CD4-positive, alpha-beta memory T cell (primary cell): Measurements from ENCODE around the gene TBCD. TPM values are rescaled to one million over a fixed set of nuclear protein-coding genes. Genes with fewer than 3 reads are reported as not detected.

ENCODE experiments used
- CTCF ChIA-PET: fragments of 350-600 bp; sonication (Branson Sonifier 250); formaldehyde crosslinking; loops from one replicate; lab custom pipeline; 2021; ENCODE audit warnings: inconsistent platforms; ENCODE audit not compliant: partially characterized antibody; lab: Charles Lee
- POLR2A ChIA-PET: fragments of 350-600 bp; sonication (Branson Sonifier 250); formaldehyde crosslinking; loops from one replicate; lab custom pipeline; 2021; ENCODE audit not compliant: partially characterized antibody; lab: Charles Lee
- DNase-seq, 5 donors: peaks; one replicate each; pipeline versions ENCODE4 v3.0.0 to v3.0.0-alpha.2; 2020 to 2022; ENCODE audit warnings: mixed read lengths in 1 of 5
- H3K27ac ChIP-seq: one replicate; pipeline ENCODE4 v1.7.0; 2013; ENCODE audit warnings: low read depth, low read length
- H3K27me3 ChIP-seq: 2 replicates; pipeline ENCODE4 v1.7.0; 2013; ENCODE audit warnings: mild to moderate bottlenecking, low read length, moderate library complexity; ENCODE audit not compliant: insufficient read depth
- H3K36me3 ChIP-seq: 2 replicates; pipeline ENCODE4 v1.7.0; 2013; ENCODE audit warnings: mild to moderate bottlenecking, low read length, moderate library complexity; ENCODE audit not compliant: insufficient read depth
- H3K4me1 ChIP-seq: 2 replicates; pipeline ENCODE4 v1.7.0; 2013; ENCODE audit warnings: mild to moderate bottlenecking, low read length, moderate library complexity; ENCODE audit not compliant: insufficient read depth
- H3K4me3 ChIP-seq, 2 donors: one replicate each; pipeline ENCODE4 v1.7.0; 2013; ENCODE audit warnings: low read length in 2 of 2, mild to moderate bottlenecking in 1 of 2
- H3K9me3 ChIP-seq, 2 donors: one replicate each; pipeline ENCODE4 v1.7.0; 2013; ENCODE audit warnings: low read length in 2 of 2, control low read depth in 1 of 2; ENCODE audit not compliant: control insufficient read depth in 1 of 2
- H3K27ac Mint-ChIP-seq, 7 donors: one replicate each; pipeline ENCODE4 v1.8.0; 2020 to 2021; ENCODE audit warnings: mixed read lengths in 7 of 7, mild to moderate bottlenecking in 6 of 7, inconsistent platforms in 3 of 7, moderate library complexity in 3 of 7
- H3K27me3 Mint-ChIP-seq, 2 donors: one replicate each; pipeline ENCODE4 v1.8.0; 2020 to 2021; ENCODE audit warnings: mixed read lengths in 2 of 2
- H3K36me3 Mint-ChIP-seq, 2 donors: one replicate each; pipeline ENCODE4 v1.8.0; 2020 to 2021; ENCODE audit warnings: mixed read lengths in 2 of 2, inconsistent platforms in 1 of 2, mild to moderate bottlenecking in 1 of 2
- H3K4me1 Mint-ChIP-seq, 4 donors: one replicate each; pipeline ENCODE4 v1.8.0; 2020 to 2021; ENCODE audit warnings: mixed read lengths in 4 of 4, mild to moderate bottlenecking in 1 of 4
- H3K4me3 Mint-ChIP-seq, 8 donors: one replicate each; pipeline ENCODE4 v1.8.0; 2020 to 2021; ENCODE audit warnings: mixed read lengths in 8 of 8, mild to moderate bottlenecking in 7 of 8, moderate library complexity in 6 of 8, inconsistent platforms in 3 of 8
- H3K9me3 Mint-ChIP-seq, 8 donors: one replicate each; pipeline ENCODE4 v1.8.0; 2020 to 2021; ENCODE audit warnings: mixed read lengths in 8 of 8, mild to moderate bottlenecking in 5 of 8, inconsistent platforms in 3 of 8, moderate library complexity in 1 of 8
- intact Hi-C: fragments of 100-400 bp; cut with micrococcal nuclease; formaldehyde crosslinking; loops from one replicate; pipeline ENCODE4 v1.15.1; 2023
- polyA plus RNA-seq, 2 donors: library from polyadenylated mRNA; unstranded; fragments of 300-500 nt; fragmentation: Illumina TruSeq; gene quantifications; one replicate each; pipeline ENCODE4 v1.2.3, GENCODE V29; 2021
- total RNA-seq, 2 experiments: library from RNA; stranded (reverse); gene quantifications; one replicate each; pipeline ENCODE4 v1.2.3, GENCODE V29; 2021

TBCD gene
- total and polyA plus RNA-seq, 4 experiments from 2014 or later: 102 to 263 (median 192) TPM

DNA sequence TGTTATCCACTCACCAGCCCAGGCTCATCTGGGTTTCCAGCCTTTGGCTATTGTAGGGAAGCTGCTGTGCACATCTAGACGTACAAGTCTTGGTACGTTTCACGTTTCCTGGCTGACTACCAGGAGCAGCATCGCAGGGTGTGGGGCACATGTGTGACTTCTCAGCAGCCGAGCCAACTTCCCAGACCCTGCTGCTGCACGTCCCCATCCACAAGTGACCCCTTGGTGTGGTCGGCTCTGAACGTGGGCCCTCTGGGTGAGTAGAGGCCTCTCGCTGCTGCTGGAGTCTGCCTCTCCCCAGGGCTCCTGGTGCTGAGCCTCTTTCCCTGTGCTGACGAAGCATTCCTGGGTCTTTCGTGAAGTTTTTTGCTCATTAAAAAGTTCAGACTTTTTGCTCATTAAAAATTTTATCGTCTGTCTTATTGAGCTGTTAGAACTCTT lies 158.2 kb downstream of the TBCD start:
- no peak for DNase-seq
- intact Hi-C loops: no loop called here
- Histone ChIP-seq H3K9me3 (no peaks in the 10 kb centered on the region), H3K4me1 (no peaks in the 10 kb centered on the region), H3K27me3 (no peaks in the 10 kb centered on the region), H3K36me3 (peaks cover 36% of the 10 kb centered on the region), H3K27ac (no peak overlapping the region), H3K4me3 (no peak overlapping the region)
- no peaks in the 10 kb centered on the region for H3K9me3 Mint-ChIP-seq
- CTCF ChIA-PET: interaction anchor here (1.0 kb wide), 1 partner anchor 25 kb away, joined by 3 read pairs; no protein-coding TSS in a partner anchor
- POLR2A ChIA-PET: no interaction called here
- peak overlapping the region in 2 of 7 donors; percentile 46 to 81 for H3K27ac Mint-ChIP-seq
- H3K36me3 Mint-ChIP-seq: peaks cover 18 to 54% of the 10 kb centered on the region in 2 donors
- H3K4me1 Mint-ChIP-seq: peaks cover 3 to 10% (median 6%) of the 10 kb centered on the region in 4 donors
- H3K4me3 Mint-ChIP-seq: no peak overlapping the region
- no peaks in the 10 kb centered on the region for H3K27me3 Mint-ChIP-seq

DNA sequence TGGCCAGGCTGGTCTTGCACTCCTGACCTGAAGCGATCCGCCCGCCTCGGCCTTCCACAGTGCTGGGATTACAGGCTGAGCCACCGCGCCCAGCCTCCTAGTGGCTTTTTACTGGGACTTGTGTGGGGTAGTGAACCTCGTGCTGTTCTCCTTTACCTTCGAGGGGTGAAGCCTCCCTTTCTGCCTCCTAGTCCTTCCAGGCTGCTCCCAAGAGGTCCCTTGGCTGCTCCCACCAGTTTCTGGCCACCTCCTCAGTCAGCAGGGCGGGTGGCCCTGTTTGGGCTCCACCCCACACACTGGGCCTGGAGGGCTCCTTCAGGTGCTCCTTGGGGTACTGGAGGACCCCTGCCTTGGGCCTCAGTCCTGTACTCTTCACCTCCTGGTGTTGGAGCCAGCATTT lies 158.9 kb downstream of the TBCD start:
- POLR2A ChIA-PET: no interaction called here
- Histone ChIP-seq H3K9me3 (no peaks in the 10 kb centered on the region), H3K36me3 (peaks cover 37% of the 10 kb centered on the region), H3K27ac (no peak overlapping the region), H3K27me3 (no peaks in the 10 kb centered on the region), H3K4me1 (no peaks in the 10 kb centered on the region), H3K4me3 (no peak overlapping the region)
- Mint-ChIP-seq H3K4me1 (peaks cover 3 to 11% (median 6%) of the 10 kb centered on the region in 4 donors), H3K27me3 (no peaks in the 10 kb centered on the region), H3K9me3 (no peaks in the 10 kb centered on the region), H3K4me3 (no peak overlapping the region), H3K36me3 (peaks cover 22 to 54% of the 10 kb centered on the region in 2 donors), H3K27ac (peak overlapping the region in 2 of 7 donors; percentile 52 to 78)
- intact Hi-C loops: no loop called here
- CTCF ChIA-PET: interaction anchor here (1.0 to 2.0 kb wide), 2 partner anchors 25 to 129 kb away, joined by 3 to 6 read pairs; no protein-coding TSS in a partner anchor
- no peak for DNase-seq

DNA sequence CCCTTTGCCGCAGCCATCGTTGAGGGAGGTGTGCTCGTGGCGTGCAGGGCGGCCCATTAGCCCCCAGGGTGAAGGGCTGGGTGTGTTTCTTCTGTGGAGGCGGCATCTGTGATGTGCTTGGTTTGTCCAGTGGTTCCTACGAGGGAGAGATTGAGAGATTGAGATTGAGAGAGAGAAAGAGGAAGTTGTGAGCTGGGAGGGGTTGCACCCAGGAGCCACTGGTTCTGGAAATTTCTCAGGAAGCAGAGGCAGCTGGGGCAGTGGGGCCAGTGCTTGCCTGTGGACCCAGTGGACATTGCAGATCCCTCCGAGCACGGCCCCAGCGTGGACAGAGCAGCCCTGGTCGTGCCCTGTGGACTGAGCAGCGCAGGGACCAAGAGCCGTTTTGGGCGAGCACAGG lies 160.0 kb downstream of the TBCD start:
- Mint-ChIP-seq H3K36me3 (peaks cover 17 to 55% of the 10 kb centered on the region in 2 donors), H3K9me3 (no peaks in the 10 kb centered on the region), H3K4me3 (no peak overlapping the region), H3K27ac (peak overlapping the region in 3 of 7 donors; percentile 33 to 85 (median 76)), H3K27me3 (no peaks in the 10 kb centered on the region), H3K4me1 (peaks cover 4 to 11% (median 7%) of the 10 kb centered on the region in 4 donors)
- no peaks in the 10 kb centered on the region for H3K4me1 ChIP-seq
- intact Hi-C loops: no loop called here
- POLR2A ChIA-PET: interaction anchor here (1.0 kb wide), 1 partner anchor 27 kb away, joined by 3 read pairs; no protein-coding TSS in a partner anchor
- no peaks in the 10 kb centered on the region for H3K9me3 ChIP-seq
- H3K27me3 ChIP-seq: no peaks in the 10 kb centered on the region
- no peak overlapping the region for H3K27ac ChIP-seq
- peaks cover 29% of the 10 kb centered on the region for H3K36me3 ChIP-seq
- no peak overlapping the region for H3K4me3 ChIP-seq
- CTCF ChIA-PET: interaction anchor here (1.0 to 2.0 kb wide), 2 partner anchors 47 to 130 kb away, joined by 4 to 6 read pairs; no protein-coding TSS in a partner anchor
- no peak for DNase-seq

DNA sequence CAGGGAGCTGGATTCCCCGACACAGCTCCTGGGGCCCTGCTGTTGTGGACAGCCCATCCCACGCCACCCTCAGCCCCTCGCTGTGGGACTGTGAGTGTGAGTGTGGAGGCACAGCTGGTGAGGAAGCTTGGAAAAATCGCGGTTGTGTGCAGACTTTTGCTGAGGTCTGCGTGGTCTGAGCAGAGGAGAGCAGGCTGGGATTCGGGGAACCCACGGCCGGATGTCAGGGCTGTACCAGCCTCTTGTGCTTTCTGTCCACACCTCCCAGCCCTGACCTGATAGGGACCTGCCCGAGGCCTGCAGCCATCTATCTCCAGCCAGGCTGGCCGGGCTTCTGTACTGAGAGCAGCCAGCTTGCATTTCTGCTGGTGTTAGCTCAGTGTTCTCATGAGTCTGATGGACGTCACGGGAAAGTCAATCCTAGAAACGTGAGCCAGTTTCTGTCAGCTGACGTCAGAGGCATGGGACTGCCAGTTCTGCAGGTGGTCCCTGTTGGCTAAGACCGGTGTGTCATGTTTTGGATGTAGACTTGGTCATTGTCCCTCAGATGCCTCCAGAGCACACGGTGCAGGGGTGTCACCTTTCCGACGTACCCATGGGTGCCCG lies 160.7 kb downstream of the TBCD start:
- H3K9me3 Mint-ChIP-seq: no peaks in the 10 kb centered on the region
- intact Hi-C loops: no loop called here
- H3K36me3 ChIP-seq: peaks cover 25% of the 10 kb centered on the region
- H3K9me3 ChIP-seq: no peaks in the 10 kb centered on the region
- no peaks in the 10 kb centered on the region for H3K27me3 Mint-ChIP-seq
- no peak overlapping the region for H3K4me3 Mint-ChIP-seq
- H3K27ac ChIP-seq: no peak overlapping the region
- H3K27ac Mint-ChIP-seq: peak overlapping the region in 1 of 7 donors; percentile 76
- no peak overlapping the region for H3K4me3 ChIP-seq
- ChIA-PET CTCF (interaction anchor here (1.0 to 2.0 kb wide), 2 partner anchors 48 to 131 kb away, joined by 4 to 6 read pairs; no protein-coding TSS in a partner anchor), POLR2A (interaction anchor here (1.0 kb wide), 1 partner anchor 28 kb away, joined by 3 read pairs; no protein-coding TSS in a partner anchor)
- no peak for DNase-seq
- peaks cover 4 to 11% (median 7%) of the 10 kb centered on the region in 4 donors for H3K4me1 Mint-ChIP-seq
- H3K27me3 ChIP-seq: no peaks in the 10 kb centered on the region
- peaks cover 17 to 48% of the 10 kb centered on the region in 2 donors for H3K36me3 Mint-ChIP-seq
- no peaks in the 10 kb centered on the region for H3K4me1 ChIP-seq

DNA sequence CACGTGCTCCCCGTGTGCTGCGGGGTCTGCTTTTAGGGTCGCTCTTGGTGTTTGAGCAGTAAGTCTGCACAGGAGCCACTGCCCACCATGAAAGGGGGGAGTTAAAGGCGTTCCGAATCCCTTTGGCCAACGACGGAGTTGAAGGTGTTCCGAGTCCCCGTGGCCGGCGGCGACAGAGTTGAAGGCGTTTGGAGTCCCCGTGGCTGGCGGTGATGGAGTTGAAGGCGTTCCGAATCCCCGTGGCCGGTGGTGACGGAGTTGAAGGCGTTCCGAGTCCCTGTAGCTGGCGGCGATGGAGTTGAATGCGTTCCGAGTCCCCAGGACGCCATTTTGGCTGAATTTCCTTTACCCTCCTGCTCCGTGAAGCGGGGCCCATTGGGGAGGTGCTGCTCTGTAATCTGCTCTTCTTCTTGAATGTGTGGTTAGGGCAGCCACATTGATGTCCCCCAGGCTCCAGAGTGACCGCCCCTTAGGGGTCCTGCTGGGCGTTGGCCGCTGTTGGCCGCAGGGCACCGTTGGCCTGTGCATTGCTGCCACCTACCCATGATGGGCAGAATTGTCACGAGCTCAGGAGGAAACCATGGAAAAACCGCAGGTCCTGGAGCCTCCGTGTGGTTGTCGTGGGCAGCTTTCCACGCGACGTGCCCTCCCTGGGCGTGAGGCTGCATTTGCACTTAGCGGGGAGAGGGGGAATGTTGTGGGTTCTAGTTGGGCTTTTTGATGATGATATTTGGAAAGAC lies 161.6 kb downstream of the TBCD start:
- Mint-ChIP-seq H3K4me3 (no peak overlapping the region), H3K36me3 (peaks cover 17 to 43% of the 10 kb centered on the region in 2 donors), H3K9me3 (no peaks in the 10 kb centered on the region), H3K27me3 (no peaks in the 10 kb centered on the region), H3K27ac (peak overlapping the region in 2 of 7 donors; percentile 41 to 60), H3K4me1 (peaks cover 4 to 11% (median 7%) of the 10 kb centered on the region in 4 donors)
- intact Hi-C loops: no loop called here
- Histone ChIP-seq H3K4me1 (no peaks in the 10 kb centered on the region), H3K4me3 (no peak overlapping the region), H3K27ac (no peak overlapping the region), H3K27me3 (no peaks in the 10 kb centered on the region), H3K36me3 (peaks cover 25% of the 10 kb centered on the region), H3K9me3 (no peaks in the 10 kb centered on the region)
- ChIA-PET POLR2A (no interaction called here), CTCF (interaction anchor here (1.4 to 1.9 kb wide), 3 partner anchors 21 to 132 kb away, joined by 3 to 9 read pairs (median 4); no protein-coding TSS in a partner anchor)
- no peak for DNase-seq

DNA sequence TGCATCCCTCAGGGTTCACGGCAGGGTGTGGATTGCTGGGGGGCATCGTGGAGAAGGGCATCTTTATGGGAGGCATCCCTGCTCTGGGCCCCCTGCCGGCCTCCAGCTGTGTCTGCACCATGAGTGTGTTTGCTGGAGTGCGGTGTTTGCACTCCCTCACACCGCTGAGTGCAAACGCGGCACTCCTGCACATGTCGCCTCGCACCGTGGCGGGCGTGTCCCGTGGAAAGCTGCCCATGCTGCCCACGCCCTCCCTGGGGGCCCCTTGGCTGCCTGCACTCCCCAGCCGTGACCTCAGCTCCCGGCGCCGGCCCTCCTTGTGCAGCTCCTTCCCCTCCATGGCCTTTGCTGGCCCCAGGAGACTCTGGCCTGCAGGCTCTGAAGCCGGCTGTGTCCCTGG lies 162.5 kb downstream of the TBCD start:
- Histone ChIP-seq H3K27me3 (no peaks in the 10 kb centered on the region), H3K27ac (no peak overlapping the region), H3K9me3 (no peaks in the 10 kb centered on the region), H3K4me3 (no peak overlapping the region), H3K36me3 (peaks cover 25% of the 10 kb centered on the region), H3K4me1 (no peaks in the 10 kb centered on the region)
- Mint-ChIP-seq H3K27ac (peak overlapping the region in 1 of 7 donors; percentile 16), H3K27me3 (no peaks in the 10 kb centered on the region), H3K4me1 (peaks cover 4 to 8% (median 4%) of the 10 kb centered on the region in 4 donors), H3K9me3 (no peaks in the 10 kb centered on the region), H3K36me3 (peaks cover 20 to 44% of the 10 kb centered on the region in 2 donors), H3K4me3 (no peak overlapping the region)
- DNase-seq: no peak
- ChIA-PET CTCF (interaction anchor here (1.4 to 1.9 kb wide), 3 partner anchors 22 to 133 kb away, joined by 3 to 9 read pairs (median 4); no protein-coding TSS in a partner anchor), POLR2A (no interaction called here)
- intact Hi-C loops: no loop called here
